CD4-positive, alpha-beta T cell treated with Interleukin-10 for 1 hour (primary cell): ENCODE results near the gene MMP23B.
A peak's percentile ranks its signal among the peaks of the same experiment; 100 is the strongest.
"Not testable (repeated sequence)": the region's sequence is repeated elsewhere in the genome, so short reads cannot be mapped to it uniquely, and the experiment has no call there.

Experiments
- DNase-seq: peaks from one replicate; pipeline ENCODE4 v3.0.0-alpha.2; 2020

The MMP23B gene

GRCh38 chr1:1631782-1632420 lies at the start of gene MMP23B:
Gene MMP23B, plus strand, starts transcription at chr1:1632173. Its CDS starts 46 bp downstream, at chr1:1632219.
- DNase-seq = no peak

DNA sequence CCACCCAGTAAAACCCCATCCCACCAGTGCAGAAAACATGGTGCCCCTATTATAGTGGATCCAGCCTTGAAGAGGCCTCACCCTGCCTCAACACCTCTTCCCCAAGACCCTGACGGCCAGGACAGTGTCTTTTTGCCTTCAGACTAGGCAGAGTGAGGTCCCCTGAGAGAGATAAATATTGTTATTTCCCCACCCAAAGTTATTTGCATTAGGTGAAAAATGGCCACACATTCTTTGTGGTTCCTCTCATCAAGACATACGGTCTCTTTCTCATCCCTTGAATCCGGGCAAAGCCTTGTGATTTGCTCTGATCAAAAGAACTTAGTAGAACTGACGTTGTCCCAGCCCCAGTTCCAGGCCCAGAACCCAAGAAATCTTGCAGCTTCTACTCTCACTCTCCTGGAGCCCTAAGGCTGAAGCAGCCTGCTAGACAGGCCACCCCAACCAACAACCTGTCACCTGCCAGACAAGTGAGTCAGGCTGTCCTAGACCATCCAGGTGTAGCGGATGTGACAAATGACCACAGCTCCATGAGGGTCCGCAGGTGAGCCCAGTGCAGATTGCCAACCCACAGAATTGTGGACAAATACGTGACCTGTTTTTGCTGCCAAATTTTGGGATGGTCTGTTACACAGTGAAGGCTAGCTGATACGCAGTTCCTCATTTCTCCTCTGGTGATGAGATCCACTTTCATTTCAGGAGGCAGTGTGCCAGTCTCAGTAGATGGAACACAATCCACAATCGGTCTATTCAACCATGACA lies 49.2 kb upstream of the MMP23B start:
- DNase-seq = no peak

DNA sequence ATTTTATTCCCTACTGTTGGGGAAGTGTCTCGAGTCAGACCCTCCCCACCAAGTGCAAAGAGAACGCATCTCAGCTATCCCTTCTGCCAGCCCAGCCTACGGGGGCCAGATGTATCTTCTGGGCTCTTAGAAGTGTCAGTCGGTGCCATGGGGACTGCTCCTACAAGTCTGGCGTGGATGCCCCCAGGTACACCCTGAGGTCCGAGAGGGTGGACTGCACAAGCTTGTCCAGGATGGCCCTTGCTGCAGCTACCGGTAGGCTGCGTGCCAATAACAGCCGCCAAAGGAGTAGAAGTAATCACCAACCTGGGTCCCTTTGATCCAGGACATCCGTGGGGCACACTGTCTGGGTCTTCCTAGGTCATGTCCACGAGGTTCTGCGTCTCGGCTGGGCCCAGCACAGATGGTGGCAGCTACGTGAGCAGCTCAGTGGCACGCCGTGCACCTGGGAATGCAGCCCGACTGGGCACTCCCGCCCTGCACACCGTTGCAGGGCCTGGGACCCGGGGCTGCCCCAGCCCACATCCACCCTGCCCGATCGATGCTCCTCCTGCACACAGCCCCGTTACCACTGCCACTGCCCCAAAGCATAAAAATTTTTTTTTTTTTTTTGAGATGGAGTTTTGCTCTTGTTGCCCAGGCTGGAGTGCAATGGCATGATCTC lies 48.5 kb upstream of the MMP23B start:
- DNase-seq = no peak

- no peak for DNase-seq
These were observed 40.5 kb upstream of the MMP23B start for GRCh38 chr1:1591452-1591851.

GRCh38 chr1:1593834-1594601 lies 38.0 kb upstream of the MMP23B start:
- DNase-seq = no peak

- no peak for DNase-seq
These were observed 37.2 kb upstream of the MMP23B start for GRCh38 chr1:1594602-1595260.

DNA sequence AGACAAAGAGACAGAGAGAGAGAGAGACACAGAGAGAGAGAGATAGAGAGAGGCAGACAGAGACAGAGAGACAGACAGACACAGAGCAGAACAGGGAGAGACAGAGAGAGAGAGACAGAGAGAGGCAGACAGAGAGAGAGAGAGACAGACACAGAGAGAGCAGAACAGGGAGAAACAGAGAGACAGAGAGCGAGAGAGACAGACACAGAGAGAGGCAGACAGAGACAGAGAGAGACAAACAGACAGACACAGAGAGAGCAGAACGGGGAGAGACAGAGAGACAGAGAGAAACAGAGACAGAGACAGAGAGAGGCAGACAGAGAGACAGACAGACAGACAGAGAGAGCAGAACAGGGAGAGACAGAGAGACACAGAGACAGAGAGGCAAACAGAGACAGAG lies 36.6 kb upstream of the MMP23B start:
- not testable (repeated sequence) for DNase-seq

DNA sequence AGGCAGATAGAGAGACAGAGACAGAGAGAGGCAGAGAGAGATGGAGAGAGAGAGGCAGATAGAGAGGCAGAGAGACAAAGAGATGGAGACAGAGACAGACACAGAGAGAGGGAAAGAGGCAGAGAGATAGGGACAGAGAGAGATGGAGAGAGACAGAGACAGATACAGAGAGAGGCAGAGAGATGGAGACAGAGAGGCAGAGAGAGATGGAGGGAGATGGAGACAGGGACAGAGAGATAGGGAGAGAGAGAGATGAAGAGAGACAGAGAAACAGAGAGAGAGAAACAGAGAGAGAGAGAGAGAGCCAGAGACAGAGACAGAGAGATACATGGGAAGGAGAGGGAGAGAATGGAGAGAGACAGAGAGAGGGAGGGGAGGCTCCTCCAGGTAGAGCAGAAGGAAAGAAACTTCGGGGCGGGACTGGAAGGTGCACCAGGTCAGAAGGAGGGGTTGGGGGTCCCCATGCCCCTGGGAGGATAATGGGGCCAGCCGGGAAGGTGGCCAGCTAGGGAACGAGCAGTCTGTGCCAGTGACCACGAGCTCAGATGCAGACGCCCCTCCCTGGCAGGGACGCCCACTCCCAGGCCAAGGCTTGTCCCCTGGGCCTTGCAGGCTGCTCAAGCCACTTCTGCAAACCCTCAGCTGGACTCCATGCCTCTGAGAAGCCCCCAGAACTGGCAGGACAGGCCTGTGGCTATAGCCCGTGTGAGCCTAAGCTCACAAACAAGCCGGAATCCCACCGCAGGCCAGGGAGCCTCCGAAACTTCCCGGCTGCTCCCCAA lies 35.3 kb upstream of the MMP23B start:
- DNase-seq = no peak

DNA sequence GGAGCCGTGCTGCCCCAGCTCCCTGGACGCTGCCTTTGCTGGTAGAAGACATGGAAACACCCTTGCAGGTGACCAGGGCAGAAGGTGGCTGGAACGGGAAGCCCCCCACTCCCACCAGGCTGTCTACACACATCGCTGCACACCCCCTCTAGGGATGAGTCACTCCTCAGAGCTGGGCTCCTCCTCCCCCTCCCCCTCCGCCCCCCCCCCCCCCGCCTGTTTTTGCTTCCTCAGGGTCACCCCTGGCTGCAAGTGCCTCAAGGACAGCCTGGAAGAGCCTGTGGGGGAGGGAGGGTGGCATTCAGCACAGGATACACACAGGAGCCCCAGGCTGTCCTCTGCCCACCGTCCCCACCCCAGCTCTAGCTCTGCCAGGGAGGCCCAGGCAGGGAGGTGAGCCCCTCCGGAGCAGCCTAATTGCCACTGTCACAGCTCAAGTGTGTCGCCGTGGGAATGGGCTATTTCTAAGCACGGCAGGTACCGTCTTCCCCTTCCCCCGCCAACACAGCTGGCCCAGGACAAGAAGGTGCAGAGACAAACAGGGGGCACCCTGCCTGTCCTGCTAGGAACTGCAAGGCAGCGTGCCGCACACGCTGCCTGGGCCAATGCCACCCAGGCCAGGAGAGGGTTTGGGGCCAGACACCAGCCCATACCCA lies 34.6 kb upstream of the MMP23B start:
- DNase-seq = no peak

GRCh38 chr1:1598051-1598719 lies 33.8 kb upstream of the MMP23B start:
- DNase-seq = no peak

- no peak for DNase-seq
These were observed 33.3 kb upstream of the MMP23B start for GRCh38 chr1:1598720-1599029.

DNA sequence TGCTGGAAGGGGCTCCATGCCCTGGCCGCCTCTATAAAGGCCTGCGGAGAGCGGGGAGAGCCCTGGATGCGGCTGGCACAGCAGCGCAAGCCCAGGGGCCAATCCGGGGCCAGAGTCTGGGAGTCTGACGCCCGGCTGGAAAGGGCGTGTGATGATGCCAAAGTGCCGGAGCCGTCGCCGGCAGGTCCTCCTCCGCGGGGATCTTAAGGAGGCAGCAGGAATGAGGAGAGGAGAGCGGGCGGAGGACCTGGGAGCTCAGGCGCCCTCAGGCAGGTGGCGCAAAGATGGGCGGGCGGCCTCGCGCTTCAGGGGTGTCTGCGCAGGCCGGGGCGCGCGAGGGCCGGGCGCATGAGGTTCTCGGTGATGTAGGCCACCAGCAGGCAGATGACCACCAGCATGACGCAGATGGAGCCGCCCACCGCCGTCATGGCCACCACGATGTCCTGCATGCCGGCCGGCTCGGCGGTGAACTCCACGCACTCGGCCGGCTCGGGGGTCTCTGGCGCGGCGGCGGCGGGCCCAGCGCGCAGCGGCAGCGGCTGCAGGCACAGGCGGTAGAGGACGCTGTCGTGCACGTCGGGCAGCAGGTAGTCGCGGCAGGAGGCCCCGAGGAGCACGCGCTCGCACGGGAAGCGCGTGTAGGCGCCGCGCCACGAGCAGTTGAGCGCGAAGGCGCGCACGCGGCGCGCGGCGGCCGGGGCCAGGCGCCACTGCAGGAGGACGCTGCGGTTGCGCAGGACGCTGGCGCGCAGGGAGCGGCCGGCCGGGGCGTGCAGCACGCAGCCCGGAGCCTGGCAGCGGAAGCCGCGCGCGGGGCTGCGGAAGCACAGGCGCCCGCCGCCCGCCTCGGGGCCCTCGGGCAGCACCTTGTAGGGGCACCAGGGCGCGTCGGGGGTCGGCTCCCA lies 32.7 kb upstream of the MMP23B start:
- peak; percentile 30 for DNase-seq

DNA sequence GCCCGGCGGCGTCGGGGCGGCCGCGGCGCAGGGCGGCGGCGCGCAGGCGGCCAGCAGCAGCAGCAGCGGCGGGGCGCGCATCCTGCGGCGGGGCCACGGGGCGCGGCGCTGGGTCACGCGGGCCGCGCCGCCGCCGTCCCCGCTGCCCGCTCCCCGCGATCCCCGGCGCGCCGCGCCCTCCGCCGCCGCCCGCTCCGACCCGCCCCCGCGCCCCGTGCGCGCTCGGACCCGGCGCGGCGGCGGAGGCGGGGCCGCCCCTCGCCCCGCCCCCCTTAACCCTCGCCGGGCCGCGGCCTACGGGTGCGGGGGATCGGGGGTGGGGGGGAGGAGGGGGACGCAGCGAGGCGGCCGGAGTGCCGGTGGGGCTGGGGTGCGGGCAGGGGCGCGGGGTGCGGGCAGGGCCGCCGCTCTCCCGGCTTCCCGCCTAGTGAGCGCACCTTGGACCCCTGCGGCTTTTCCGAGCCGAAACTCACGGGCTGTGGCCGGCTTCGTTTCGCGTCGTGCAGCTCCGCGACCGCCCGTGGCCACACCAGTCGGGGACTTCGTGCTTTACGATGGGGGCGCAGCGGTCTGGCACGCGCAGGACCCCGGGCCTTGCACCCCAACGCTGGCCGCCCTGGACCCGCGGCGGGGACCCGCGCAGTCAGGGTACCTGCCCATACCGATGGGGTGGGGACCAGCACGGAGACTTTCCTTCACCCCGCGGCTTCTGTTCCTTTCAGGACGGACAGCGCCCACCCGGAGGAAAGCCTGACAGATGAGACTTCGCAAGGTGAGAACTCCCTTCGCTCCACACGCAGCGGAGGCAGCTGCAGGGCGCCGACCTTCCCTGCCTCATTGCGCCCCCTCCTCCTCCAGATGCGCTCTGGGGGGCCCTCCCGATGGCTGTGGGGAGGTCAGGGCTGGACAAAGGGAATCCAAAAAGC lies 31.8 kb upstream of the MMP23B start, which contains the start of gene FNDC10:
Gene FNDC10, minus strand, starts transcription at position 201 of the 926 bp plus-strand sequence. Its CDS starts 120 bp downstream, at position 81.
- DNase-seq = no peak

DNA sequence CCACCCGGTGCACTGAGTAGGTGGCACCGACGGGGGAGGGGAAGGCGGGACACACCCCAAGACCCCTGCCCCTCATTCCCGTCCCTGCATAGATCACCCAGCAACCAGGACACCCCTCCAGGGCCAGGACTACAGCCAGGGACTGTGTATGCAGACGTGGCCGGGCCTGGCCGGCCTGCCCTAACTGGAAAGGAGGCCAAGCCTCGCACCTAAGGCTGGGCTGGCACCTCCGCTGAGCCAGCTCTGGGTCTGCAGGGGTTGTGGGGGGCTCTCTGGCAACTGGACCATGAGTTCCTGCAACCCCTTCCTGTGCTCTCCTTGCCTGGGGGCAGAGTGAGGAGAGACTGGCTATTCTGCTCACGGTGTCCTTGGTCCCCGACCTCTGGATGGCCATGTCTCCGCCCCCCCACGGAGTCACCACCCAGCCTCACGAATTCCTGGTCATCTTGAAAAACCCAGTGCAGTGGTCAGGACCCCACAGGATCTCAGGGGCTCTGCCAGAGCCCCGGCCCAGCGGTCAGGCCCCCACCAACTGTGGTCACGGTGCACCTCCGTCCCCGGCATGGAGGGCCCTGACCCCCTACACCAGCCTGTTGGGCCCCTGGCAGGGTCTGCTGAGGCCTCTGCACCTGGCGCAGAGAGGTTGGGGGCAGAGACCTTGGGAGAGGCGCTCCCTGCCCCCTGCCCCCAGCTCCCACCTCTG lies 31.0 kb upstream of the MMP23B start:
- DNase-seq = no peak

DNA sequence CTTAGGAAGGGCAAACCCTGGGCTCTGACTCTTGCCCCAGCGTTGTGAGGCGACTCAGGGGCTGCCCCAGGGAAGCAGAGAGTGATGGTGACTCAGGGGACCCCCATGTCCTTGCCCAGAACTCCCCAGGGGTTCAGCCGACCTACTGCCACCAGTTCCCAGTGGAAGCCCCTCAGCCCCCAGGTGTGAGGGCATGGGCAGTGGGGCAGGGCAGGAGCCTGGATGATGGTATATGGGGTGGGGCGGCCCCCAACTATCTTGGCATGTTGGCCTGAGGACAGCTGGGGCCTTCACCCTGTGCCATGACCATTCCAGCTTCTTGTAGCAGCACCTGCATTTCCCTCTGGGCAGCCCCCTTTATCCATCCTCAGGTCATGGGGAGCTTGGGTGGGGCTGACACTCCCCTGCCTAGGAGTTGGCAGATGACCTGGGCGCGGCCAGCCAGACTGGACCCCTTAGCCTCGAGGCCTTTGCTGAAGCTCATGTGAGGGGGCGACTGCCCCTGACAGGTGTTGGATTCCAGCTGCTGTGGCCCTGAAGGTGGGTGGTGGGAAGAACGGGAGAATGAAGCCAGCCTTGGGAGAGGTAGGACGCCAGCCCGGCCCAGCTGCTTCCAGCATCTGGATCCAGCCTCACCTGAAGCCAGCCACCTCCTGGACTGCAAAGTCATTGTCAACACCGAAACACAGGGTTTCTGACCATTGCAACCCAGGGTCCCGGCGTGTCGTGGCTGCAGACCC lies 30.2 kb upstream of the MMP23B start:
- DNase-seq = no peak

- no peak for DNase-seq
These were observed 29.5 kb upstream of the MMP23B start for GRCh38 chr1:1602304-1602967.
